Hepatic stellate cell (primary cell): ENCODE results near the gene TMEM52B.
"Not testable (repeated sequence)": the region's sequence is repeated elsewhere in the genome, so short reads cannot be mapped to it uniquely, and the experiment has no call there.

ENCODE experiments used
- DNase-seq: peaks from one replicate; pipeline ENCODE4 v3.0.0; 2011; ENCODE audit warnings: low spot score

Gene TMEM52B

DNA sequence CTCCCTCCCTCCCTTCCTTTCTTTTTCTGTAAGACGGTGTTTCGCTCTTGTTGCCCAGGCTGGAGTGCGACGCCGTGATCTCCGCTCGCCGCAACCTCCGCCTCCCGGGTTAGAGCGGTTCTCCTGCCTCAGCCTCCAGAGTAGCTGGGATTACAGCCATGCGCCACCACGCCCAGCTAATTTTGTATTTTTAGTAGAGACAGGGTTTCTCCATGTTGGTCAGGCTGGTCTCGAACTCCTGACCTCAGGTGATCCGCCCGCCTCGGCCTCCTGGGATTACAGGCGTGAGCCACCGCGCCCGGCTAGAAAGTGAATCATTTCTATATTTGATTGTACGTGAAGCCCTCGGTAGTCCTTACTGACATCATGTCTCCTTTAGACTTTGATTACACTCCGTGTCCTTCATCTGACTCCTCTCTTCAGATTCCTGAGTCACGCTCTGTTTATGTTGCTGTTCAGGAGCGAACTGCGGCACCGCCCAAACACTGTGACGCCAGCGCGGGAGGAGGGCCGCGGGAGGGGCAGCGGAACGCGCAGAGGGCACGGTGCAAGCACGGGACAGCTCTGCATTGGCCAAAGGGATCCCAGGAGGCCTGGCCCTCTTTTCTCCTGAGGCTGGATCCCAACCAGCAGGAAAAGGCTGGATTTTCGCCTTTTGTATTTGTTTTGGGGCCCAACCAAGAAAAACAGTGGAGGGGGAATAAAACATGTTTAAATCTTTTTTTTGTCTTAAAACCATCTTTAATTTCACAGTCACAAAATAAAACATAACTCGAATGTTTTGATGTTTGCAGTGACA, 33.3 kb downstream of the TMEM52B start:
- DNase-seq = peak; percentile 96

DNA sequence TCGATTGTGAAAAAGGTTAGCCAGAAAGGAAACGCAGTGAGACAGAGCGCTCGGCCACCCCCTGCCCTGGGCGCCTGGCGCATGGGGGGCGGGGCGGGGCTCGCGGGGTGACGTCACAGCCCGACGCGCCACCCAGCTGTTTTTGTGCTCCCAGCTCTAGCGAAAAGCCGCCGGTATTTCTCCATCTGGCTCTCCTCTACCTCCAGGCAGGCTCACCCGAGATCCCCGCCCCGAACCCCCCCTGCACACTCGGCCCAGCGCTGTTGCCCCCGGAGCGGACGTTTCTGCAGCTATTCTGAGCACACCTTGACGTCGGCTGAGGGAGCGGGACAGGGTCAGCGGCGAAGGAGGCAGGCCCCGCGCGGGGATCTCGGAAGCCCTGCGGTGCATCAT, 33.9 kb downstream of the TMEM52B start, which contains the start of gene GABARAPL1:
TSS of gene GABARAPL1 (plus strand) at position 139 of the 393 bp plus-strand sequence. CDS start at position 392, 253 bp downstream.
- peak; percentile 82 for DNase-seq

DNA sequence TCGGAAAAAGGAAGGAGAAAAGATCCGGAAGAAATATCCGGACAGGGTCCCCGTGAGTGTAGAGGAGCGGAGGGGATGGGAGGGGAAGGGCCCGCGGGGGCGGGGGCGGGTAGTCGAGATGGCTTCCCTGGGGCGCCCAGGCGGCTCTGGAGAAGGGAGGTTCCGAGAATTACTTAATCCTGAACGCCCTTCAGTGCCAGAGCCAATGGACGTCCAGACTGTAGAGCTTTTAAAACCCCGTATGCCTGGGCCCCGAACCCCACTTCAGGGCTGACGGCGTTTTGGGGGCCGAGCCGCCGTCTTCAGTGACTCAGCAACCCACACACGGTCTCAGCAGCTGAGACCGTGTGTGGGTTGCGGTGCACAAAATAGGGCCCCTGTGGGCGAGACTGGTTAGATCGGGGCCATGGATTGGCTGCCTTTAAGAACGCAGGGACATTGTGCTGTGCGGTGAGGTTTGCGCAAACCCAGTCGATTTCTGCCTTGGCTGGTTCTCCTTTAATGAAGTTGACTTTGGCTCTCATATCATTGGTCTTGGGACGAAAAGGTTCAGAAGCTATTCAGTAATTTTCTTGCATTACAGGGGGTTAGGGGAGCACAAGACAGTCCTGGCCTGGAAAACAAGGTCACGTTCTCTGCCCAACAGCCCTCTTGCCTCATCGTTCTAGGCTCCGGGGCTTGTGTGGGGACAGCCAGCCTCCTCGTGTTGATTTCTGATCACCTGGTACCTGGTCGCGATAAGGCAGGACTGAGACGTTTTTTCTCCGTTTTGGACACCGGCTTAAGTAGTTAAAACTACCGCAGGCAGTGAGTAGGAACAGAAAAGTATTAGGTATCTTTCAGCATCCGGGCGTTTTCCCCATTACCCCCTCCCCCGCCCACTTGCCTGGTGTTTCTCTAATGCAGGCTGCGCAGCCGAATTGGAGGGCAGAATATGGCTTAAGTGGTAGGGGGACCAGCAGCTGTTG, 34.6 kb downstream of the TMEM52B start:
- DNase-seq = peak; percentile 81

DNA sequence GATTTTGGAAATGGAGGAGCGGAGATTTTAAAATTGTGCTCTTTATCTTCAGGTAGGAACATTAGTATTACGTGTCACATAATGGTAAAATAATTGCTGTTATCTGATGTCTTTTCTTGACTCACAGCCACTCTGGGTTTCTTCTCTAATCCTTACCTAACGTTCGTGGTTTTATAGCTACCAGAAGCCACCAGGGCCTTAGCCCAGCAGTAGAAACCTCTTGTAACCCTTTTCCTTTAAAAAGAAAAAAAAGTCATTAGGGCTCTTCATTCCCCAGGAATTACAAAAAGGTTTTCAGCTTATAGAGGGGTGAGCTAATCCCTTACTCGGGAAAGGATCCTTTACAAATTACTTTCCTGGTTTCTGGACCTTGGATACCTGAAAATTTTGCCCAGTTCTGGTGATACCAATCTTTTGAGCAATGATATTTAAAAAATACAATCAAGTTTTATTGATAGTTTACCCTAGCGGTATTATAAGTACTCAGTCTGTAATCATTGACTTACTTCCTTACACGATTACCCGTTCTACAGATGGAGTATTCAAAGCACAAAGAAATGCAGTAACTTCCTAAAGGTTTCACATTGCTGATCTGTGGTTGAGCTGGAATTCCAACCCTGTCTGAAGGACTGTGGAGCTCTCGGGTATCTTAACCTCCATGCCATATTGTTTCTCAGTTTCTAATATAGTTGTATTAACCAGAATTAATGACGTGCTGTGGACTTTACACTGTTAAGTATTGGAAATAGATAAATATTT, 35.5 kb downstream of the TMEM52B start:
- DNase-seq = peak; percentile 48

DNA sequence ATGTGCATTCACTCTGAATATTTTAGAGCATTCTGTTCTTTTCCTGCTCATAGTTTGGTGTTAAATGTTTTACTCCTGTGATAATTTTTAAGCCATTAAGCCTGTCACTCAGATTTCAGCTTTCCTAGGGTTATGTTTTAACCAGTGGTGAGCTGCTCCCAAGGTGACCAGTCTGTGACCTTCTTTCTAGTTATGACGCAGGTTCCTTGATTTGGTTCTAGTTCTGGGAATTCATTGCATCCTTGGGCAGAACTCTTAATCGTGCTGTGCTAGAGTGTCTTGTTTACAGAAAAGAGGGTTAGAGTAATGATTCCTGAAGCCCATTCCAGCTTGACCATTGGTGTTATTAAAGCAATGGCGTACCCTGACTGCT, 36.0 kb downstream of the TMEM52B start:
- DNase-seq = no peak

DNA sequence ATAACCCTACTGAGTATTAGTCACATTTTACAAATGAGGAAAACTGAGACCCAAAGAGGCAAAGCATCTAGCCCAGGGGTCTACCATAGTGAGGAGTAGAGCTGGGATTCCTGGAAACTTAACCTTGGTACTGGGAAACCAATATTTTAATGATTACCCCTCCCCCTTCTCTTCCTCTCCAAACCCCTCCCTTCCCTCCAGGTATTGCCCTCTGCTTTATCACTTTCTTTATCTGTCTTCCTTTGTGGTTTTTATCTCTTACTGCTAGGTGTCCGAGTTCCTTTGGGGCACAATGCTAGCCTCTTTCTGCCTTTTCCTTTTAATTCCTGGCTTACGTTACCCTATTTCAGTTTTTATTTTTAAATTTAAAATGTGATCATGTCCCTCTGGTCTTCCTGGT, 36.6 kb downstream of the TMEM52B start:
- DNase-seq = no peak

DNA sequence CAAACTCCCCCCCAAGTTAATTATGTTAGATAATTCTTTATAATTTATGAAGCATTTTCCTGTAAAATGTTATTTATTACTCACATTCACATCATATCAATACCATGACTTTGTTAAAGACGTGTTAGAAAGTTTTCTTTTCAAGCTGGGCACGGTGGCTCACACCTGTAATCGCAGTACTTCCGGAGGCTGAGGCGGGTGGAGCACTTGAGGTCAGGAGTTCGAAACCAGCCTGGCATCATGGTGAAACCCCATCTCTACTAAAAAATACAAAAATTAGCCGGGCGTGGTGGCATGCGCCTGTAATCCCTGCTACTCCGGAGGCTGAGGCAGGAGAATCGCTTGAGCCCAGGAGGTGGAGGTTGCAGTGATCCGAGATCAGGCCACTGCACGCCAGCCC, 37.1 kb downstream of the TMEM52B start:
- not testable (repeated sequence) for DNase-seq

DNA sequence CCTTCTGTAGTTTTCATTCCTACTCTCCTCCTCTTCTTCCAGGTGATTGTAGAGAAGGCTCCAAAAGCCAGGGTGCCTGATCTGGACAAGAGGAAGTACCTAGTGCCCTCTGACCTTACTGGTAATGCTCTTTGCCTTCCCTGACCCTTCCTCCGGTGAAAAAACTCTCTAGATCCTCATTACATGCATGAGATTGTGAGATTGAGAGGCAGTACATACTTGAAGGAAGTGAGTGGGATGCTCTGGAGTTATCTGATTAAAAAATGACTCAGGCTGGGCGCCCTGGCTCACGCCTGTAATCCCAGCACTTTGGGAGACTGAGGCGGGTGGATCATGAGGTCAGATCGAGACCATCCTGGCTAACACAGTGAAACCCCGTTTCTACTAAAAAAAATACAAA, 39.2 kb downstream of the TMEM52B start:
- no peak for DNase-seq

DNA sequence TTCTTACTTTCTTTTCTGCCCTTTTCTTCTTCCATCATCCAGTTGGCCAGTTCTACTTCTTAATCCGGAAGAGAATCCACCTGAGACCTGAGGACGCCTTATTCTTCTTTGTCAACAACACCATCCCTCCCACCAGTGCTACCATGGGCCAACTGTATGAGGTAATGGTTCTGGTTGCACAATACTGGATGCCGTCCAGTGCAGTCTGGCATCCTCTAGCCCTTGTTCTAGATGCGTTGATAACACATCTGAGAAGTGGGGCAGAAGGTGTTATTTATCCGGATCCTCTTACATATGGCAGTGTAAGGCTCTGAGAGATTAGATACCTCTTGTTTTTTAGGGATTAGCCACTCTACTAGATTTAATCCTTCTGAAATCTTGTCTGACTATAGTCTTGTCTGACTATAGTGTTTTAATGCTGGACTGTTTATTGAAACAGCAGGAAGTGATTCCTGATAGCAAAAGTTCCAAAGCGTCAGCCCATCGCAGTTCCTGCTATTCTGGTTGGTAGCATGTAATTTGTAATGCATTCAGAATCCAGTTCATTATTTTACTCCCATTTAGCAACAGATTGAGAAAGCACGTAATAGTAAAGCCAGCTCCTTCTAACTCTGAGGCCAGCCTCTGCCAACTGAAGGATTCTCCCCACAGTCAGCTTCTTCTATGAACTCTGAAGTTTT, 41.7 kb downstream of the TMEM52B start:
- DNase-seq = no peak

DNA sequence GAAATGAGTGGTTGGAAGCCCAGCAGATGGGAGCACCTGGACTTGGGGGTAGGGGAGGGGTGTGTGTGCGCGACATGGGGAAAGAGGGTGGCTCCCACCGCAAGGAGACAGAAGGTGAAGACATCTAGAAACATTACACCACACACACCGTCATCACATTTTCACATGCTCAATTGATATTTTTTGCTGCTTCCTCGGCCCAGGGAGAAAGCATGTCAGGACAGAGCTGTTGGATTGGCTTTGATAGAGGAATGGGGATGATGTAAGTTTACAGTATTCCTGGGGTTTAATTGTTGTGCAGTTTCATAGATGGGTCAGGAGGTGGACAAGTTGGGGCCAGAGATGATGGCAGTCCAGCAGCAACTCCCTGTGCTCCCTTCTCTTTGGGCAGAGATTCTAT, 43.0 kb downstream of the TMEM52B start:
- DNase-seq = no peak

DNA sequence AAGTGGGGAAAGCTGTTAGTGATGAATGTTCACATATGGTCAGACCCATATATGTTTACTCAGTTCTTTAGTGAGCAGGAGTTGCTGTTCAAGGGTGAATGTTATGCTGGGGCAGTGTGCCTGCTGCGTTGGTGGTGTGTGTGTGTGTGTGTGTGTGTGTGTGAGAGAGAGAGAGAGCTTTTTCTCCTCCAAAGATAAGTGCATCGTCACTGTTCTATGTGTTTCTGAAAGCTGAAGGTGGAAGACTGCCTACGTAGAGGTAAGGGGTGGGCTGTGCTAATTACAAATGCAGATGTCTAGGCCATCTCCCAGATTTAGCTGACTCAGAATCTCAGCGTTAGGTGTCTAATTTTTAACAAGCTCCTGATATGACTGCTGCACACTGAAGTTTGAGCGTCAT, 44.4 kb downstream of the TMEM52B start:
- no peak for DNase-seq

DNA sequence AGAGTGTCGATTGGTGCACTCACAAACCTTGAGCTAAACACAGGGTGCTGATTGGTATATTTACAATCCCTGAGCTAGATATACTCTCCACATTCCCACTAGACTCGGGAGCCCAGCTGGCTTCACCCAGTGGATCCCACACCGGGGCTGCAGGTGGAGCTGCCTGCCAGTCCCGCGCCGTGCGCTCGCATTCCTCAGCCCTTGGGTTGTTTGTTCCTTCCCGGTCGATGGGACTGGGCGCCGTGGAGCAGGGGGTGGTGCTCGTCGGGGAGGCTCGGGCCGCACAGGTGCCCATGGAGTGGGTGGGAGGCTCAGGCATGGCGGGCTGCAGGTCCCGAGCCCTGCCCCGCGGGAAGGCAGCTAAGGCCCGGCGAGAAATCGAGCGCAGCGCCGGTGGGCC, 46.6 kb downstream of the TMEM52B start:
- not testable (repeated sequence) for DNase-seq

DNA sequence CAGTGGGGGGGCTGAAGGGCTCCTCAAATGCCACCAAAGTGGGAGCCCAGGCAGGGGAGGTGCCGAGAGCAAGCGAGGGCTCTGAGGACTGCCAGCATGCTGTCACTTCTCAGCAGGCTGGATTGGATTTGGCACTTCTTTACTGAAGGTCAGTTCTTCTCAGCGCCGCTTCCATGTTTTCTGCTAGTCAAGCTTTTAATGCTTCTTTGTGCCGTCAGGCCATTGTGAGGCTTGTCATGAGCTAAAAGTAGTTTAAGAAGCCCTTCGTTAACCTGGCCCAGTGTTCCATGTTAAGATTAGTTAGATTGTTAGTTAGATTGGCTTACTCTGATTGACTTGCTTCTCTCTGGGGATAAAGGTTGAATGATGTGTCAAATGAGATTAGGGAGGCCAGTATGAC, 47.3 kb downstream of the TMEM52B start:
- no peak for DNase-seq

DNA sequence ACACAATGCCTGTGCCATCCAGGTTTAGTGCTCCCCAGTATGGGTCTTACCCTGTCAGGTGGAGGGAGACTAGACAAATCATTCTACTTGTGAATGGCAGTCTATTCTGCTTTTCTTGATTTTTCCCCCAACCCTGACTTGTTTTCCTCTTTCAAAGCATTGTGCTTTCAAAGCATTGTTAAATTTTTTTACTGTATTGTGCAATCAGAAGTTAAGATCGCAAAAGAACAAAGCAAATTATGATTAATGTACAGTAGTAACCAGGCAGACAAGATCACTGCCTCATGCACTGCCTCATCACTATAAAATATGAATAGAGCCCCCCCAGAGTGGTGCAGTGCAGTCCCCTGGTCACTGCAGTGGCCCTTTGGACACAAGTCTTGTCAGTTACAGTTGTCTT, 47.9 kb downstream of the TMEM52B start:
- no peak for DNase-seq

DNA sequence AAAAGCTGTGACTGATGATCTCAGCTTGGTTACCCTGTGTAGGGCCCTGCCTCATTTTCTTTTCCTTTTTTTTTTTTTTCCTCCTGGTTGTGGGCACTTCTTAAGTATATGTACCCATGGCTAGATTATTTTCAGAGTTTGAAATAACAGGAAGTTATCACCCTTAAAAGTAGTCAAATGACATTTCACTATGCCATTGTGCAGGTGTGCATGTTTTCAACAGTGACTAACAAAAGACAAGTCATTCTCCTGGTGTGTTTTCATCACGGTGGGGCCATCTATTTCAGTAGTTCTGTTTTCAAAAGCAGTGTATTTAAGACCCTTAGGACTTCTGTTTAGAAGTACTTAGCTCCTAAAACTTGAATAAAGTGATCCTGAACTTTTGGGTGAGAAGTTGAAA, 48.8 kb downstream of the TMEM52B start:
- no peak for DNase-seq

DNA sequence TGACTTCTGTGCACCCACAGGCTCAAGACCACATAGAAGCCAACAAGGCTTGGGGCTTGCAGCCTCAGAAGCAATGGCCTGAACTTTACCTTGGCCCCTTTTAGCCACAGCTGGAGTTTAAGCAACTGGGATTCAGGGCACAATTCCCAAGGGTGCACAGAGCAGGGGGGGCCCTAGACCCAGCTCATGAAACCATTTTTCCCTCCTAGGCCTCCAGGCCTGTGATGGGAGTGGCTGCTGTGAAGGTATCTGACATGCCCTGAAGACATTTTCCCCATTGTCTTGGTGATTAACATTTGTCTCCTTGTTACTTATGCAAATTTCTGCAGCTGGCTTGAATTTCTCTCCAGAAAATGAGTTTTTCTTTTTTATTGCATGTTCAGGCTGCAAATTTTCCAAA, 55.7 kb downstream of the TMEM52B start:
- no peak for DNase-seq

DNA sequence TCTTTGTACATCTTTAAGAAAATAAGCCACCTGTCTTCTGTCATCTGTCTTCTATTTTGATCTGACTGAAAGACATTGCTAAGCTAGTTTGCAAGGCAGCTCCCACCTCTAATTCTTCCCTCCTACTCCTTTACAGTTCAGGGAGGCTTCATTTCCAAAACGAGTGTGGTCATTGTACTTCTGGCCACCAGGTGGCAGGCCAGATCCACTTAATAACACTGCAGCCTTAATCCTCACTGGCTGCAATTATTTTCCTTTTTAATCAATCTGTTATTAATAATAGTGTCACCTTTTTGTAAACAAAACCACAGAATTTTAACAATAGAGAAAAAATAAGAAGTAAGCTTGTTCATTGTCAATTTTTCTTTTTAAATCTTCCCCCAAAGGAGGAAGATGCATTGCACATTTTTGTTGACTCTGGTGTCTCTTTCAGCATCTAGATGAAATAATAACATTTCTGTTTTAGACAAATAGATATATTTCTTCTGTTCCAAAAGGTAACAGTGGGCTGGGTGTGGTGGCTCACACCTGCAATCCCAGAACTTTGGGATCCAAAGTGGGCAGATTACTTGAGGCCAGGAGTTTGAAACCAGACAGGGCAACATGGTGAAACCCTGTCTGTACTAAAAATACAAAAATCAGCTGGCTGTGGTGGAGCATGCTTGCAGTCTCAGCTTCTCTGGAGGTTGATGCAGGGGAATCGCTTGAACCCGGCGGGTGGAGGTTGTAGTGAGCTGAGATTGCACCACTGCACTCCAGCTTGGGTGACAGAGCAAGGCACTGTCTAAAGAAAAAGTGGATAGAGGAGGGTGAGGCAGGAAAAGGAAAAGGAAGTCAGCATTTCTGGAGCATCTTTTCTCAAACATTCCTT, 57.2 kb downstream of the TMEM52B start:
- DNase-seq = peak; percentile 35

DNA sequence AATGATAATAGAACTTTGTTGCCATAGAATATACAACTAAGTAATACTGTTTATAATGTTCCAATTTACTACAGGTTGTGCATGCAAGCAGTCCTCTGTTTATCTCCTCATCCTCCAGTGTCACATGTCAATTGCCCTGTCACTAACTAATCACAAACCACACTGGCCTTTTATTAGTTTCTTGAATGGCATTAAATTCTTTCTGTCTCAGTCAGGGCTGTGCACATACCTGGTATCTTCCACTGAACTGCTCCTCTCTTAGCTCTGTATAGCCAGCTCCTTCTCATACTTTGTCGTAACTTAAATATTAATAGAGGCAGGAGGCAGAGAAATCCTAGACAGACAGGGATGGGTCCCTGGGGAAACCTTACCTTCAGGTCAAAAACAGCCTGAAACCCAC, 57.9 kb downstream of the TMEM52B start:
- no peak for DNase-seq

DNA sequence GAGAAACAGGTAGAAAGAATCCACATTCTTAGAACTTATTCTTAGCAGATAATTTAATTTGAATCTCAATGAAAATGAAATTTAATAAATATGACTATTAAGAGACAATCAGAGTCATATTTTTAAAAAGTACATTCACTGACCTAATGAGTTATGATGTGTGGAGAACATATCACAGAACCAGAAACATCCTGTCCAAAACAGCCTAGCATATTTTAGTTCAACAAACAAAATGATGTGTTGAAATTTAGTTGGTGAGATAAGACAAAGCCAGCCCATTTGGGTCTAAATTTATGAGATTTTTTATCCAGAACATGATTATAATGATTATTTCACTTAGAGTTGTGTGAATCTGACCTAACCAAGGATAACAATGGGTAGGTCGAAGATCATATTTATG, 59.7 kb downstream of the TMEM52B start:
- no peak for DNase-seq

DNA sequence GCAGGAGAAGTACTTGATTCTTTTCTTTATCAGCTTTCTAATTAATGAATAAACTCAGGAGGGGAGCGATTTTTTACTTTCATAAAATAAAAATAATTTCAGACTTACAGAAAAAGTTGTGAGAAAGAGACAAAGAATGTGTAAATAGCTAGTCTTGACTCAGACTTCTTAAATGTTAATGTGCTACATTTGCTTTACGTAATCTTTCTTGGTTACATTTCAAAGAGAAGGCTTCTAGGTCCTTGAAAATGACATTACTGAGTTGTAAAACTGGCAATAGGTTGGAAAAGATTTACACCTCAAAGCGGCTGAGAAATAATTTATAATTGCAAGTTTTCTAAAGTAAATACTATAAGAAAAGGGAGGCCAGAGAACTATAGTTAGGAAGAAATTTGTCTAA, 62.5 kb downstream of the TMEM52B start:
- no peak for DNase-seq
